Vagina (tissue), 2 donors: Measurements from ENCODE around the gene WASF3.

Source experiments
- POLR2A ChIP-seq, 2 donors: fragments of 450-650 bp; IDR thresholded peaks; one replicate each; pipeline ENCODE4 v1.6.1; 2017; ENCODE audit warnings: antibody characterized with exemption in 2 of 2, mild to moderate bottlenecking in 2 of 2, moderate library complexity in 2 of 2
- POLR2AphosphoS5 ChIP-seq, 2 donors: sonication (generic); formaldehyde crosslinking; IDR thresholded peaks; one replicate each; pipeline ENCODE4 v1.9.0; 2017; ENCODE audit warnings: antibody characterized with exemption in 2 of 2, mild to moderate bottlenecking in 2 of 2, low read depth in 1 of 2; ENCODE audit not compliant: insufficient read depth in 1 of 2
- TF ChIP-seq, protein P1 (sequence below), 3 experiments: fragments of 450-650 bp in 2 of 3; fragments of 200-600 bp in 1 of 3; sonication (generic) in 1 of 3; IDR thresholded peaks; one replicate each; pipeline ENCODE4 v1.5.1; 2017 to 2019; ENCODE audit warnings: antibody characterized with exemption in 3 of 3, mild to moderate bottlenecking in 2 of 3, moderate library complexity in 2 of 3

DNA sequence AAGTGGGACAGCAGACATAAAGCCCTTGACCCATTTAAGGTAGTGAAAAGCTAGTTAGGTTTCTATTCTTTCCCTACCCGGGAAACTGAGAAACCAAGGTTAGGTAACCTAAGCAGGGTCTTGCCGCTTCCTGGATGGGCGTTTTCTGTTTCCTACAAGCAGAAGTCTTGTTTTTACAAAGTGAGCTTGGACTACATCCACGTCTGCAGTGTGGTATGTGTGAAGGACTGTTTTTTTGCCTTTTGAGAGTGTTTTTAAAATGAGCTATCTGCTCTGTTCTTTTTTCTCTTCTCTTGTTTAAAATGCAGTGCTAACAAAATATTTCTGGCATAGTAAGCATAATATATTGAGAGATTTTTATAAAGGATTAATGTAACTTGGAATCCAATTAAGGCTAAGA lies 153.7 kb downstream of the WASF3 start:
- TF ChIP-seq, protein P1, sequence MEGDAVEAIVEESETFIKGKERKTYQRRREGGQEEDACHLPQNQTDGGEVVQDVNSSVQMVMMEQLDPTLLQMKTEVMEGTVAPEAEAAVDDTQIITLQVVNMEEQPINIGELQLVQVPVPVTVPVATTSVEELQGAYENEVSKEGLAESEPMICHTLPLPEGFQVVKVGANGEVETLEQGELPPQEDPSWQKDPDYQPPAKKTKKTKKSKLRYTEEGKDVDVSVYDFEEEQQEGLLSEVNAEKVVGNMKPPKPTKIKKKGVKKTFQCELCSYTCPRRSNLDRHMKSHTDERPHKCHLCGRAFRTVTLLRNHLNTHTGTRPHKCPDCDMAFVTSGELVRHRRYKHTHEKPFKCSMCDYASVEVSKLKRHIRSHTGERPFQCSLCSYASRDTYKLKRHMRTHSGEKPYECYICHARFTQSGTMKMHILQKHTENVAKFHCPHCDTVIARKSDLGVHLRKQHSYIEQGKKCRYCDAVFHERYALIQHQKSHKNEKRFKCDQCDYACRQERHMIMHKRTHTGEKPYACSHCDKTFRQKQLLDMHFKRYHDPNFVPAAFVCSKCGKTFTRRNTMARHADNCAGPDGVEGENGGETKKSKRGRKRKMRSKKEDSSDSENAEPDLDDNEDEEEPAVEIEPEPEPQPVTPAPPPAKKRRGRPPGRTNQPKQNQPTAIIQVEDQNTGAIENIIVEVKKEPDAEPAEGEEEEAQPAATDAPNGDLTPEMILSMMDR (IDR thresholded peaks at IDR 0.05) = no peak
- no peak for TF ChIP-seq POLR2AphosphoS5 (IDR thresholded peaks at IDR 0.05; ENCODE audit: insufficient read depth in 1 of 2, low read depth in 1 of 2)
- TF ChIP-seq POLR2A (IDR thresholded peaks at IDR 0.05) = no peak
